ENCODE data around the gene FBXL13. TPM values are rescaled to one million over a fixed set of nuclear protein-coding genes. Genes with fewer than 3 reads are reported as not detected.
"Not testable (repeated sequence)": the region's sequence is repeated elsewhere in the genome, so short reads cannot be mapped to it uniquely, and the experiment has no call there.

Gene FBXL13
- polyA plus RNA-seq, 1 experiment = 0.20 TPM

DNA sequence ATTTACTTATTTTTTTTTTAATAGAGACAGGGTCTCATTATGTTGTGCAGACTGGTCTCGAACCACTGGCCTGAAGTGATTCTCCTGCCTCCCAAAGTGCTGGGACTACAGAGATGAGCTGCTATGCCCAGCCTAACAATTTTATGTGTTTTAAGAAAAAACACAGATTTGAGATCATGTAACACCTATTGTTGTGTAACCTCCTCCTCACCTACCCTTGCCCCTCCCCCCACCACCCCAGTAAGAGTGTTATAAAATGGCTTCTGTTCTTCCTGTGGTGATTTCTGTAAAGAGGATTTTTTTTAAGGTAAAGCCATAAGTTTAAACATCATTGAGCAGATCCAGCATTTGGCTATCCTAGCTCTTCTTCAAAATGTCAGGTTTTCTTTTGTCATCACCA lies 7.9 kb upstream of the FBXL13 start:
- ChIA-PET CTCF (no interaction called here), POLR2A (no interaction called here)
- peaks cover 1% of the 10 kb centered on the region; the same call in 1 of the 2 replicates for H3K36me3 ChIP-seq (ENCODE audit: control insufficient read depth, insufficient read depth, low read length)

DNA sequence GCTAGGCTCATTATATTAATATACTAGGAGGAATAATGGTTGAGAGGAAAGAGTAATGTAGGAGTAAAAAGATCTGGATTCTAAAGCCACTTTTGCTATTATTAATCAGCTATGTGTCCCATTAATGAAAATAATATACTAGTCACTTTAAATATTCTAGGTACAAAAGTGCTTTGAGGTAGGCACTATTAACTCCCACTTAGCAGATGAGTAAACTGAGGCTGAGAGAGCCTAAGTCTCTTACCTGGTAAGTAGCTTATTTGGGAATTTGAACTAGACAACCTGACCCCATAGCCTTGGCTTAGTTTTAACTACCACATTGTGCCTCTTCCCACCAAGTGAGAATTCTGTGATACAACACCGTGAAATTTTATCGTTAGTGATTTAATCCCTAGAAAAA lies 6.3 kb upstream of the FBXL13 start:
- CTCF ChIA-PET = interaction anchor here (0.7 kb wide), 1 partner anchor 10 kb away, joined by 3 read pairs; no protein-coding TSS in a partner anchor

More for the DNA sequence above, 7.9 kb upstream of the FBXL13 start:
- TF ChIP-seq, protein P1, sequence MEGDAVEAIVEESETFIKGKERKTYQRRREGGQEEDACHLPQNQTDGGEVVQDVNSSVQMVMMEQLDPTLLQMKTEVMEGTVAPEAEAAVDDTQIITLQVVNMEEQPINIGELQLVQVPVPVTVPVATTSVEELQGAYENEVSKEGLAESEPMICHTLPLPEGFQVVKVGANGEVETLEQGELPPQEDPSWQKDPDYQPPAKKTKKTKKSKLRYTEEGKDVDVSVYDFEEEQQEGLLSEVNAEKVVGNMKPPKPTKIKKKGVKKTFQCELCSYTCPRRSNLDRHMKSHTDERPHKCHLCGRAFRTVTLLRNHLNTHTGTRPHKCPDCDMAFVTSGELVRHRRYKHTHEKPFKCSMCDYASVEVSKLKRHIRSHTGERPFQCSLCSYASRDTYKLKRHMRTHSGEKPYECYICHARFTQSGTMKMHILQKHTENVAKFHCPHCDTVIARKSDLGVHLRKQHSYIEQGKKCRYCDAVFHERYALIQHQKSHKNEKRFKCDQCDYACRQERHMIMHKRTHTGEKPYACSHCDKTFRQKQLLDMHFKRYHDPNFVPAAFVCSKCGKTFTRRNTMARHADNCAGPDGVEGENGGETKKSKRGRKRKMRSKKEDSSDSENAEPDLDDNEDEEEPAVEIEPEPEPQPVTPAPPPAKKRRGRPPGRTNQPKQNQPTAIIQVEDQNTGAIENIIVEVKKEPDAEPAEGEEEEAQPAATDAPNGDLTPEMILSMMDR (IDR thresholded peaks at IDR 0.05; ENCODE audit: insufficient read depth, low read depth, low read length) = no peak
- Histone ChIP-seq H3K4me3 (ENCODE audit: low read depth, low read length) (no peak overlapping the region), H3K27me3 (ENCODE audit: control insufficient read depth, insufficient read depth, low read length) (no peaks in the 10 kb centered on the region)
- DNase-seq (ENCODE audit: low read depth) = no peak

DNA sequence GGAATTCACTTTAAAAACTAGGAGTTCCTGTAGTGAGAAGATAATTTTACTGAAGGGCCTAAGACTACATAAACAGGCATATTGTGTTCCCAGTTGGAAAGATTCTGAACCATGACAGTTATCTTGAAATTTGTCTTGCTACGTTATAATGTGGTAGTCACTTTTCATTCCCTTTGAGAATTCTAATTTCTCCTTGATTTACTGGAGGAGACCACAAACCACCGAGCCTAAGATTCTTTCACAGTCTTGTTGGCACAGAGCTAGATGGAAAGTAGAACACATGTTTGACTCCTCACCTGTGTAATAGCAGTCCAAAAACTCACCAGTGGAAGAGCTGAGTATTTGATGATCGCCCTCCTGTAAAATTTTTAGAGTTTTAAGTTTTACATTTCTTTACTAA lies 5.2 kb upstream of the FBXL13 start:
- TF ChIP-seq, protein P1 (IDR thresholded peaks at IDR 0.05; ENCODE audit: insufficient read depth, low read depth, low read length) = no peak
- H3K27me3 ChIP-seq (ENCODE audit: control insufficient read depth, insufficient read depth, low read length) = no peaks in the 10 kb centered on the region
- no peak overlapping the region for H3K4me3 ChIP-seq (ENCODE audit: low read depth, low read length)
- H3K36me3 ChIP-seq (ENCODE audit: control insufficient read depth, insufficient read depth, low read length) = peaks cover 1% of the 10 kb centered on the region; the same call in 1 of the 2 replicates
- POLR2A ChIA-PET = no interaction called here
- CTCF ChIA-PET = interaction anchor here (1.2 kb wide), 1 partner anchor 18 kb away, joined by 4 read pairs; no protein-coding TSS in a partner anchor
- DNase-seq (ENCODE audit: low read depth) = no peak

More for the DNA sequence above, 6.3 kb upstream of the FBXL13 start:
- TF ChIP-seq, protein P1 (IDR thresholded peaks at IDR 0.05; ENCODE audit: insufficient read depth, low read depth, low read length) = no peak
- Histone ChIP-seq H3K4me3 (ENCODE audit: low read depth, low read length) (no peak overlapping the region), H3K27me3 (ENCODE audit: control insufficient read depth, insufficient read depth, low read length) (no peaks in the 10 kb centered on the region), H3K36me3 (ENCODE audit: control insufficient read depth, insufficient read depth, low read length) (peaks cover 1% of the 10 kb centered on the region; the same call in 1 of the 2 replicates)
- POLR2A ChIA-PET = no interaction called here
- DNase-seq (ENCODE audit: low read depth) = no peak

DNA sequence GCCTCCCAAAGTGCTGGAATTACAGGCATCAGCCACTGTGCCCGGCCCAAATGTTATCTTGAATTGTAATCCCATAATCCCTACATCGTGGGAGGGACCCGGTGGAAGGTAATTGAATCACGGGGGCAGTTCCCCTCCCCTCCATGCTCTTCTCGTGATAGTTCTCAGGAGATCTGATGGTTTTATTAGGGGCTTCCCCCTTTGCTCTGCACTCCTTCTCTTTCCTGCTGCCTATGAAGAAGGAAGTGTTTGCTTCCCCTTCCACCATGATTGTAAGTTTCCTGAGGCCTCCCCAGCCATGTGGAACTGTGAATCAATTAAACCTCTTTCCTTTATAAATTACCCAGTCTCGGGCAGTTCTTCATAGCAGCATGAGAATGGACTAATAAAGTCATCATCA lies 3.6 kb upstream of the FBXL13 start:
- DNase-seq (ENCODE audit: low read depth); H3K36me3 ChIP-seq (ENCODE audit: control insufficient read depth, insufficient read depth, low read length); POLR2A ChIA-PET; H3K4me3 ChIP-seq (ENCODE audit: low read depth, low read length); CTCF ChIA-PET; H3K27me3 ChIP-seq (ENCODE audit: control insufficient read depth, insufficient read depth, low read length): not testable (repeated sequence)

DNA sequence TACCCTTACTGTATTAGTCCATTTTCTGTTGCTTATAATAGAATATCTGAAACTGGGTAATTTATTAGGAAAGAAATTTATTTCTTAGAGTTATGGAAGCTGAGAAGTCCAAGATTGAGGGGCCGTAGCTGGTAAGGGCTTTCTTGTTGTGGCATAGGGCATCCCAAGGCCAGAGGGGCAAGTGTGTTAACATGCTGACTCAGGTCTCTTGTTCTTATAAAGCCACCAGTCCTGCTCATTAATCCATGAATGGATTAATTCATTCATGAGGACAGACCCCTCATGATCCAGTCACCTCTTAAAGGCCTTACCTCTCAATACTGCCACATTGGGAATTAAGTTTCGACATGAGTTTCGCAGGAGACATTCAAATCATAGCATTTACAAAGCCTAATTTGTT lies 2.7 kb upstream of the FBXL13 start:
- TF ChIP-seq, protein P1 (IDR thresholded peaks at IDR 0.05; ENCODE audit: insufficient read depth, low read depth, low read length) = no peak
- CTCF ChIA-PET = no interaction called here
- Histone ChIP-seq H3K36me3 (ENCODE audit: control insufficient read depth, insufficient read depth, low read length) (no peaks in the 10 kb centered on the region), H3K4me3 (ENCODE audit: low read depth, low read length) (no peak overlapping the region), H3K27me3 (ENCODE audit: control insufficient read depth, insufficient read depth, low read length) (no peaks in the 10 kb centered on the region)
- DNase-seq (ENCODE audit: low read depth) = no peak
- POLR2A ChIA-PET = no interaction called here

DNA sequence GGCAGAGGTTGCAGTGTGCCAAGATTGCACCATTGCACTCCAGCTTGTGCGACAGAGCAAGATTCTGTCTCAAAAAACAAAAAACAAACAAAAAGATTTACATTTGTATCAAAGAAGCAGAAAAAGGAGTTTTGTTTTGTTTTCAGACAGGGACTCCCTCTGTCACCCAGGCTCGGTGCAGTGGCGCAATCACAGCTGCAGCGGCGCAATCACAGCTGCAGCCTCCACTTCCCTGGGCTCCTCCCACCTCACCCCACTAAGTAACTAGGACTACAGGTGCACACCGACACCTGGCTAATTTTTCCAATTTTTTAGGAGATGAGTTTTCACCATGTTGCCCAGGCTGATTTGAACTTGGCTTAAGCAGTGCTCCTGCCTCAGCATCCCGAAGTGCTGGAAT lies 2.2 kb upstream of the FBXL13 start:
- DNase-seq (ENCODE audit: low read depth) = no peak
- ChIA-PET CTCF (no interaction called here), POLR2A (no interaction called here)
- TF ChIP-seq, protein P1 (IDR thresholded peaks at IDR 0.05; ENCODE audit: insufficient read depth, low read depth, low read length) = no peak
- Histone ChIP-seq H3K4me3 (ENCODE audit: low read depth, low read length) (no peak overlapping the region), H3K27me3 (ENCODE audit: control insufficient read depth, insufficient read depth, low read length) (no peaks in the 10 kb centered on the region), H3K36me3 (ENCODE audit: control insufficient read depth, insufficient read depth, low read length) (no peaks in the 10 kb centered on the region)
